Stimulated activated CD4-positive, alpha-beta T cell treated with anti-CD3 and anti-CD28 coated beads, Interleukin-2, amount 100 ng/mL, for 4 hours (primary cell): ENCODE results near the gene NCOA1.
"Not testable (repeated sequence)": the region's sequence is repeated elsewhere in the genome, so short reads cannot be mapped to it uniquely, and the experiment has no call there.

ENCODE experiments used
- DNase-seq: peaks from one replicate; pipeline ENCODE4 v3.0.0-alpha.2; 2020; ENCODE audit warnings: low read depth

NCOA1 gene

DNA sequence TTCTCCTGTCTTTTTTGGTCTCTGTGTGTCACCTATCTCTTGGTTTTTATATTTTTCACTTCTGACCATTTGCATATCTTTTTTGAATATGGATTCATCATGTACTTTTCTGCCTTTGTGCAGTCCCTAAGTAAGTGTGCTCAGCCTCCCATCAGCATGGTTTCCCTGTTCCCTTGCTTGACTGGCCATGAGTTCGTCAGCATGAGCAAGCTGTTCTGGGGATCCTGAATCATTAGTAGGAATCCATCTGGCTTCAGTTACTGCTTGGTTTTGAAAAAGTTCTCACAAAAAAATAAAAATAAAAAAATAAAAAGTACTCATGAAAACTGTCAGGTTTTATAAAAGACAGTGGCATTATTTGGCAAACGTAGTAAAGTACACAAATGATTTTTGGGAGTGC is 144.1 kb downstream of the NCOA1 start:
- DNase-seq, result no peak

DNA sequence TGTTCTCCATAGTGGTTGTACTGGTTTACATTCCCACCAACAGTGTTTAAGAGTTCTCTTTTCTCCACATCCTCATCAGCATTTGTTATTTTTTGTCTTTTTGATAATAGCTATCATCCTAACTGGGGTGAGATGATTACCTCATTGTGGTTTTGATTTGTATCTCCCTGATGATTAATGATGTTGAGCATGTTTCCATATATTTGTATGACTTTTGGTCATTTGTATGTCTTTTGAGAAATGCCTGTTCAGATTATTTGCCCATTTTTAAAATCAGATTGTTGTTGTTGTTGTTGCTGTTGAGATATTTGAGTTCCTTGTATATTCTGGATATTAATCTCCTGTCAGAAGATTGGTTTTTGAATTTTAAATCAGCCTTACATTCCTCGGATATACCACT is 147.5 kb downstream of the NCOA1 start:
- DNase-seq, result no peak

DNA sequence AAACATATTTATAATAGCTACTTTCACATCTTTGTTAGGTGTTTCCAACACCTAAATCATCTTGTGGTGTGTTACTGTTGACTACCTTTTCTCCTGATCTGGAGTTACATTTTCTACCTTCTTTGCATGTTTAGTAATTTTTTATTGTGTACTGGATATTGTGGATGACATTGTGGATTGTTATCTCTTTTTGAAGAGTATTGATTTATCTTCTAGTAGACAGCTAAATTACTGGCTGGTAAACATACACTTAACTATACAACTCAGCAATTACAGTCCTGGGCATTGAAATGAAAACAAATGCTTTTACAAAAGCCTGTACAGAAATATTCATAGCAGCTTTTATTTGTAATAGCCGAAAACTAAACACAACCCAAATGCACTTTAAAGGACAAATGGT is 151.3 kb downstream of the NCOA1 start:
- DNase-seq, result no peak

DNA sequence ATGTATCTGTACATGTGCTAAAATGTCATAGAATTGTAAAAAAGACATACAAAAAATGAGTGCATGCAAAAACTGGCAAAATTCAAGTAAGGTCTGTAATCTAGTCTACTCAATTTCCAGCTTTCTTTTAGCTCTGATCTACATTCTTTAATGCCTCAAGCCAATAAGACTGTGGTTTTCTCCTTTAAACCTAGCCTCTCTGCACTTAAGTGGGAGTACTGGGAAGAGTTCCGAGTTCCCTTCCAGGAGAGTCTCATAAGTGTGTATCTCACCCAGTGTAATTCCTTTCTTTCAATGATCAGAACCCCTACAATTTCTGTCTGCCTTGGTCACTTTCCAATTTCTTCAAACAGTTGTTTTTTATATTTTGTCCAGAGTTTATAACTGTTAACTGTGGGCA is 152.0 kb downstream of the NCOA1 start:
- no peak for DNase-seq

DNA sequence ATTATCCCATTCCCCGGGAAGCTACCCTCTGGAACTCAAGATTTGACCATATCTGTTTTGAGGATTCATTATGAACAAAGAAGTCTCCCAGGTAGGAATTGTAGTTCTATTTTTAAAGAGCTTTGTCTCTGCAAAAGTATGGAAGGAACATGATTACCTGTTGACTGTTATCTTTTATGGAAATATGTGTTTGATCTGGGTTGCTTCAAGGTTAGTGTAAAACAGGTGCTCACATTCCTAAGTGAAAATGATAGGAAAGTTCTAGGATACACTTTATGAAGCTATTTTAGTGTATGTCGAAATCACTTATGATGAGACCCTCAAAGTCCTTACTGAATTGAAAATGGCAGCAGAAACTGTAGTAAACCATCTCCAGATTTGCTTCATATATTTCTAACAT is 153.0 kb downstream of the NCOA1 start:
- no peak for DNase-seq

DNA sequence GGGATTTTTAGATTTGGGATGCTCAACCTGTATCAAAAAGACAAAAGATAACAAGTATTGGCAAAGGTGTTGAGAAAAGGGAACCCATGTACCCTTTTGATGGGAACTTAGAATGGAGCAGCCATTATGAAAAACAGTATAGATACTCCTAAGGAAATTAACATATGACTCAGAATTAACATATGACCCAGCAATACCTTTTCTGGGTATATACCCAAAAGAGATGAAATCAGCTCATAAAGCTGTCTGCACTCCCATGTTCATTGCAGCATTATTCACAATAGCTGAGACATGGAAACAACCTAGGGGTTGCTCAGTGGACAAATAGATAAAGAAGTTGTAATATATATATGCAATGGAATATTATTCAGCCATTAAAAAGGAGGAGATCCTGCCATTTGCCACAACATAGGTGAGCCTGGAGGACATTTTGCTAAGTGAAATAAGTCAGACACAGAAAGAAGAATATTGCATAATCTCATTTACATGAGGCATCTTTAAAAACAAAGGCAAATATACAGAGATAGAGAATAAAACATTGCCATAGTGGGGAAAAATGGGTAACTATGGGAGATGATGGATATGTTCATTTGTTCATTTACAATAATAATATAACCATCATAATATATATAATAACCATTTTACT is 160.1 kb downstream of the NCOA1 start:
- DNase-seq, result no peak

DNA sequence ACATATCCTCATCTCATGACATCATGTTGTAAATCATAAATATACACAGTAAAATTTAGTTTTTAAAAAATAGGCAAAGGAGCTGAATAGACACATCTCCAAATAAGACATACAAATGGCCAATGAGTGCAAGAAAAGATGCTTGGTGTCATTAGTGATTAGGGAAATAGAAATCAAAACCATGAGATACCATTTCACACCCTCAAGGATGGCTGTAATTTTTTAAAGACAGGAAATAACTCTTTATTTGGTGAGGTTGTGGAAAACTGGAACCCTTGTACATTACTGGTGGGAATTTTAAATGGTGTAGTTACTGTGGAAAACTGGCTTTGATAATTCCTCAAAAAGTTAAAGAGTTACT is 160.6 kb downstream of the NCOA1 start:
- DNase-seq, result no peak

DNA sequence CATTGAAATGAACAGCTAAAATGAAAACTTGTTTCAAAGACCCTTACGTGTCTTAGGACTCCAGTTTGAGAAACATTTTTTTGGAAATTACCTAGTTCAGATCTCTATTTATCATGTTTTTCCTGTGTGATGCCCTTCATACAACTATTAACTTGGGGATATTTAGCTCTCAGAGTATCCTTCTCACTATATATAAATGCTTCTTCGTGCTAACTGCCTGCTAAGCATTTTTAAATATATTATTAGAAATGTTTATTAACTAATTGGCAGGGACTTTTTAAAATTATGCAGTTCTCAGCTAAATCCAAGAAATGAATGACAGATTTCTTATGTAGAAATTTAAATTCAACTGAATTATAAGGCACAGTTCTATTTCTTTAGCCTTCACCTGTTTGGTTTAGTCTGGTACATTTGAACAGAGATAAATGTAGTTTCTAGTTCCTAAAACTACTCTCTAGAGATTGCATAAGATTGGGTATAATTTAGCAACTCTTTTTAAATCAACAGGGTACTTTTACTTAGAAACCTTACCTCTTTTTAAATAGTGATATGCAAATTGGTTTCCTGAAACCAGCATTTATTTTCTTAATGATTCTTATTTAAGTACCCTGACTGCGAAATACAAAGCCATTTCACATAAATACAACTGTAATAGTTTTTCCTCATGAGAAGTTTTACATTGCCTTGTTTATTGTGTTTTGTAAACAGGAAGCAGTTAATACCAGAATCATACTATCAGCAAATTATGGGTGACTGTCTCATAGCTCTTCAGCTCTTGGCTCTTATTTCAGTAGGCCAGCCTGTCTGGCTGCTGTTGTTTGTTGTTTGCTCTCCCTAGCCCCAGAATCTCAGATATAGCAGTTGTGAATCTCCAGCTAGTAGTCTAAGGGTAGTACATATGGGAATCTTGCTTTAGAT is 161.5 kb downstream of the NCOA1 start:
- DNase-seq, result no peak

DNA sequence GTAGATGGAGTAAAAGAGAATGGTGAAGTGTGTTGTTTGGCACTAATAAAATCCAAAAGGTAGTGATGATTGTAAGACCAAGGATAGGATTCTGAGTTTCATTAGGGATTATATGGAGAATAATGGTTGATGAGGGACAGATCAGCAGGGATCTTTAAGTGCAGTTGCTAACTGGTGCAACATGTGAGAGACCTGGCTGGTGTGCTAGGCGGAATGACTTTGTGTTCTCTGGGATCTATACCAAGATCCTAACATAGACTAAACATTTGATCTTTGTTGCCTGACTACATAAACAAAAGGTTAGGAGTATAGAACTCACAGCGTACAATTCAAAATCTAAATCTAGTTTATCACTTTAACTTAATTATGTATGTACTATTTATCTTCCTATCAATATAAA is 166.8 kb downstream of the NCOA1 start:
- DNase-seq, result no peak

DNA sequence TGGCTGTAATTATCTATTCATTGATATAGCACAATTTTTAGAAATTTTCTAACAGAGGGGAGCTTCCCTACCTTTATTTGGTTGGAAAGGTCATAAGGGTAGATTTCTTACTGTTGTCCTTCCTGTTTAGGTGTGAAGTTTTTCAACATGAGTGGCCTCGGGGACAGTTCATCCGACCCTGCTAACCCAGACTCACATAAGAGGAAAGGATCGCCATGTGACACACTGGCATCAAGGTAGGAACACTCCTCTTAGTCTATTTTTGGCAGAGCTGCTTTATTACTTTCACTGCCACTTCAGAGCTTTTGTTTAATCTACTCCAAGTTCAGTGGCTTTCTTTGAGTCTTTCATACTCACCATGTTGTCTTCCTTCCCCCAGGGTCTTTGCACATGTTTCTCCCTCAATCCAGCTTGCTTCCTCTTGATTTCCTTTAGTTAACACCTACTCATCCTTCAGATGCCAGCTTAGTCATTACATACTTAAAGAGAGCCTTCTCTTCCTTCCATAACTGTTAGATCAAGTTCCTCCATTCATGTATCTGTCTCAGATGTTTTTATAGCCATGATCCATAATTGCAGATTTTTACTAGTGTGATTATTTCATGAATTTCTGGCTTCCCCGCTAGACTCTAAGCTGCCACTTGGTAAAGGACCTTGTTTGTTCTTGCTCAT is 167.6 kb downstream of the NCOA1 start:
- DNase-seq, result no peak

DNA sequence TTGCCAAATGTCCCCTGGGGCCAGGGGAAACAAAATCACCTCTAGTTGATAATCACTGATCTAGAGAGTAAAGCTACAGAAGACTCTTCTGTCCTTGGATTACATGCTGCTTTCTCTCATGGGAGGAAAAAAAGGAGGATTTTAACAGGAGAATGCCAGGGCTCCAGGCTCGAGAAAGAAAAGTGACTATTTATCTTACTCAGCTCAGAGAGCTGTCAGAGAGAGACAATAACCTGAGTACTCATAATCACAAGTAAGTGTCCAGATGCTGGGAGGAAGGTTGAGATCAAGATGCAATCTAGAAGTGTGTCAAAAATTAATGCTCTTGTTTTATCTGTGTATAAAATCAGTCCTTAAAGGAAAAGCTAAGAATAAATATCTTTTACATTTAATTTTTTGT is 168.8 kb downstream of the NCOA1 start:
- DNase-seq, result no peak

DNA sequence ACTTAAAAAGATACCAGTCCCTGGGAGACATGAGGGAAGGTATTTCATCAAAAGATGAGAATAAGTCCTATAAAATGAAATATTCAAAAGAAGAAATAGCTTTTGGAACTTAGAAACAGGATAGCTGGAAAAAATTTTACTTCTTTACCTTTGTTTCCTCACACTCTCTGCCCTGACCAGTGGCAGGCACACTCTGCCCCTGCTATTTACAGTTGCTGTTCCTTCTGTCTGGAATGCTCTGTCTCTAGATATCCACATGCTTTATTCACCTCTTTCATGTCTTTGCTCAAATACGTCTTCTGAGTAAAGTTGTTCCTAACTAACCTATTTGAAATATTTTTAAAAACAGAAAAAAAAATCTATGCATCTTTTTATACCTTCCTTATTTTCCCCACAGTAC is 176.5 kb downstream of the NCOA1 start:
- no peak for DNase-seq

DNA sequence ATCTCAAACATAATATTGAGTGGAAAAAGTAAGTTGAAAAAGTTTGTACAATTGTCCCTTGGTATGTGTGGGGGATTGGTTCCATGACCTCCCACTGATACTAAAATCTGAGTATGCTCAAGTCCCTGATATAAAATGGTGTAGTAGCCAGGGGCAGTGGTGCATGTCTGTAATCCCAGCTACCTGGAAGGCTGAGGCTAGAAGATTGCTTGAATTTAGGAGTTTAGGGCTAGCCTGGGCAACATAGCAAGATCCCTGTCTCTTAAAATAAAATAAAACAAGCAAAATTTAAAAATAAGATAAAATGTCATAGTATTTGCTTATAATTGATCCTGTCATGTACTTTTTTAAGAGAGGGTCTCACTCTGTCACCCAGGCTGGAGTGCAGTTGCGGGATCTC is 180.2 kb downstream of the NCOA1 start:
- no peak for DNase-seq

DNA sequence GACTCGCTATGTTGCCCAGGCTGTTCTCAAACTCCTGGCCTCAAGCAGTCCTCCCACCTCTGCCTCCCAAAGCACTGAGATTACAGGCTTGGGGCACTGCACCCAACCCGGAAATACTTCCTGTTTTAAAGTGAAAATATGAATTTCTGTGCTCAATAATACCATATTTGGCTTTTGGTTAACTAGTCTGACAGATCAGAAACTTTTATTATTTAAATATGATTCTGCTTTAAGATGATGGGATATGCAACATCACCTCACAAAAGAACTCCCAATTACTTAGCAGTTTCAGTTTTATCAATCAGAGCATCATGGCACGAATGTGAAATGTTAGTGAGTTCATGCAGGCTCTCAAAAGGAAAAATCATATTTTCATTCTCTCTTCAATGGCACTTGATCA is 181.5 kb downstream of the NCOA1 start:
- DNase-seq, result no peak

DNA sequence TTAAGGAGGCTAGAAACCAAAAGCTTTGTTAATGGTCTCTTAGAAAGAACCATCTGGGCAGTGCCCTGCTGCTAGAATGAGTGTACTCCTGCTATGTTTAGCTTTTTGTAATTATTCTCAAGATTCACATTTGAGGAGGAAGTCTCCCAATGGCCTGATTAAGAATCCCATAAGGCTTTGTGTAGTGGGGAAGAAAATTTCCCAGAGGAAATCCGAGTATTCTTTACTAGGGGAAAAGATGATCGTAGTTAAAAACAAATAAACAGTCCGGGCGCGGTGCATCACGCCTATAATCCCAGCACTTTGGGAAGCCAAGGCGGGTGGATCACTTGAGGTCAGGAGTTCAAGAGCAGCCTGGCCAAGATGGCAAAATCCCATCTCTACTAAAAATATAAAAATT is 184.3 kb downstream of the NCOA1 start:
- DNase-seq, result no peak

DNA sequence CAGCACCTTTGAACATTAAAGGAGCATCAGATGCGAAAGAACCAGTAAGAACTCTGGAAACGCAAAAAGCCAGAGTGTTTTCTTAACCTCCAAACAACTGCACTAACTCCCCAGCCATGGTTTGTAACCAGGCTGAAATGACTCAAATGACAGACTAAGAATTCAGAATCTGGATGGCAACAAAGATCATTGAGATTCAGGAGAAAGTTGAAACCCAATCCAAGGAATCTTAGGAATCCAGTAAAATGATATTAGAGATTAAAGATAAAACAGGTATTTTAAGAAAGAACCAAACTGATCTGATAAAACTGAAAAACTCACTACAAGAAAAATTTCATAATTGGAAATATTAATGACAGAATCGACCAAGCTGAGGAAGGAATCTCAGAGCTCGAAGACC is 185.4 kb downstream of the NCOA1 start:
- no peak for DNase-seq

DNA sequence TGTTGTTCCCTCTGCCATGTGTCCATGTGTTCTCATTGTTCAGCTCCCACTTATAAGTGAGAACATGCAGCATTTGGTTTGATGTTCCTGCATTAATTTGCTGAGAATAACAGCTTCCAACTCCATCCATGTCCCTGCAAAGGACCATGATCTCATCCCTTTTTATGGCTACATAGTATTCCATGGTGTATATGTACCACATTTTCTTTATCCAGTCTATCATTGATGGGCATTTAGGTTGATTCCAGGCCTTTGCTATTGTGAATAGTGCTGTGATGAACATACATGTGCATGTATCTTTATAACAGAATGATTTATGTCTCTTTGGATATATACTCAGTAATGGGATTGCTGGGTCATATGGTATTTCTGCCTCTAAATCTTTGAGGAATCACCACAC is 187.0 kb downstream of the NCOA1 start:
- not testable (repeated sequence) for DNase-seq

DNA sequence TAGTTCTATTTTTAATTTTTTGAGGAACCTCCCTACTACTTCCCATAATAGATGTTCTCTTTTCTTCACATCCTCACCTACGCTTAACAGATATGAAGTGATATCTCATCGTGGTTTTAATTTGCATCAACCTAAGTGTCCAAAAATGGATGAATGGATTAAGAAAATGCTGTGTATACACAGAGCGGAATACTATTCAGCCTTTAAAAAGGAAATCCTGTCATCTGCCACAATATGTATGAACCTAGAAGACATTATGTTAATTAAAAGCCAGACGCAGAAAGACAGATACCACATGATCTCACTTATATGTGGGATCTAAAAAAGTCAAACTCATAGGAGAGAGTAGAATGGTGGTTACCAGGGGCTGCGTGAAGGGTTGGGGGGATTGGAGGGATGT is 189.1 kb downstream of the NCOA1 start:
- no peak for DNase-seq

DNA sequence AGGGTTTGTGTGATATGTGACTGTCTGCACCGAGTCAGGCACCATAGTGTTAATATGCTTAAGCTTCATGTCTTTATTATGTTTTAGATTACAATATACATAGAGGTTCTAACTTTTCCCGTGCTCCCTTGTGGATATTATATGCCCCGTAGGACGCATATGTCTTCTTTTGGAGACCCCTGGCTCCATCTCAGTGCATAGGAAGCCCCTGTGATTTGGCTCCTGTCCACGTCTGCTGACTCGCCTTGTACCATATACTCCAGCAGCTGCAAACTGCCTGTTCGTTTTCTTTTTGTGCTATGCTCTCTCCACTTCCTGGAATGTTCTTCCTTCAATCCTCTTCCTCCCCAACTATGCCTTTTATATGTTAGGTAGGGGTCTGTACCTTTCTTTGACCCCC is 191.2 kb downstream of the NCOA1 start:
- DNase-seq, result no peak

DNA sequence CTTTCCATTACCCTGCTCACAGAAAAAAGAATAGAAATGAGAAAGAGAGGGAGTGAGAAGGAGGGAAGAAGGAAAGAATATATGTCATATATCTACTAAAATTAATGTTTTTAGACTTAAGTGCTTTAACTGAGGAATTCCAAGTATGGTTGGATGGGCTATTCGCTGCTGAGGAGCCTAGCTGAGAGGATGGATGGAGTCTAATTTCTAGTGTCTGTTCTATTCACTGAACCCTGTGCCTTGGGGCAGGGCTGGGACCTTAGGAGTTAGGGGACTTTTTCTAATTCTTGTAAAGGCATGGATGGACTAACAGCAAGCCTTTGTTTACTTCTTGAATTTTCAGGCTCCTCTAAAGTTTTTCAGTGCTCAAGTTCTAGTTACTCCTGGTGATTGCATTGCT is 192.4 kb downstream of the NCOA1 start:
- DNase-seq, result no peak

DNA sequence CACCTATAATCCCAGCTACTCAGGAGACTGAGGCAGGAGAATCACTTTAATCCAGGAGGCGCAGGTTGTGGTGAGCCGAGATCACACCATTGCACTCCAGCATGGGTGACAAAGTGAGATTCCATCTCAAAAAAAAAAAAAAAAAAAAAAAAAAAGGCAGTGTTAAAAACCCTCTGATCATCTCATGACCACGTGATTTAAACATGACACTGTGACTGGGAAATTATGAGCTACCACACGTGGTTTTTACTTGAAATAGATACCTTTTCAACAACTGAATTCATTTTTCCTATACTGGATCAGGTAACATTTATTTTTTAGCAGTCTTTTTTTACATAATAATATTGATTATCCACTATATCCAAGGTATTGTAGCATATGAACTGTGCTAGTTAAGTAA is 199.5 kb downstream of the NCOA1 start:
- no peak for DNase-seq

DNA sequence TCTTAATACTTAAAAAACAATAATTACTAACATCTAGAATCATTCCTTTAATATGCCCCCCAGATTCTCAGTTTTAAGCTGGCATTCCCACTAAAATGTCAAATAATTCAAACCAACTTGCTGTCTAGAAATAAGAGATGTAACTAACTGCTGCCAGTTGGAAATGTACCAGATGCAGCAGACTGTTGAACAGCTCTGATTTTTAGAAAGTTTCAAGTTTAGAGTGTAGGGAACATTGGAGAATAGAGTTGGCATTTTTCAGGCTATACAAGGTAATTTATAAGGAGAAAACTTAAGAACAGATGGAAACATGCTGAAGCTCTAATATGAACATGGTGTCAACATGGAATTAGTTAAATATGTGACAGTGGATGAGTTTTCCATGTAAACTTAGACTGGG is 200.8 kb downstream of the NCOA1 start:
- DNase-seq, result no peak

DNA sequence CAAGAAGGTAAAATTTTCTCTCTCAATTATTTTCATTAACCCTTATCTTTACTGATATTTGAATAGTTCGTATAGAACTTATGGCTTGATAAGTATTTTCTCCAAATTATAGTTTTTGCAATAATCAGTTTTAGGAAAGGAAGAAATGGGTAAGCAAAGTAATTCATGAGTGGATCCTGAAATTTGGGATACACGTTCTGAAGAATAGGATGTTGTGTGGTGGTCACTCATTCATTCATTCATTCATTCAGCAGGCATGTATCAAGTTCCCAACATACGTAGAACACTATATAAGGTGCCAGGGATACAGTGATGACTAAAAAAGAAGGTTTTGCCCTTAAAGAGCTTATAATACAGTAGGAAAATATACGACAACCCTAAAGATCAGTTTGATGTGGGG is 206.7 kb downstream of the NCOA1 start:
- no peak for DNase-seq
